ENCODE results near the gene SLC38A7. TPM values are rescaled to one million over a fixed set of nuclear protein-coding genes. Genes with fewer than 3 reads are reported as not detected.

Gene SLC38A7
- total RNA-seq, 1 donor from 2014 or later = 40.2 TPM

GRCh38 chr16:58716468-58716867 is 31.9 kb upstream of the SLC38A7 start:
- no peaks in the 10 kb centered on the region for H3K4me1 ChIP-seq (ENCODE audit: insufficient read depth, low read length)
- H3K27me3 ChIP-seq (ENCODE audit: insufficient read depth, low read length) = no peaks in the 10 kb centered on the region
- Mint-ChIP-seq H3K27ac (ENCODE audit: unreplicated experiment) (no peak overlapping the region), H3K36me3 (ENCODE audit: low read depth, unreplicated experiment) (peaks cover 12% of the 10 kb centered on the region), H3K4me3 (ENCODE audit: unreplicated experiment) (no peak overlapping the region), H3K9me3 (ENCODE audit: unreplicated experiment) (no peaks in the 10 kb centered on the region), H3K4me1 (ENCODE audit: low read depth, unreplicated experiment) (no peaks in the 10 kb centered on the region), H3K27me3 (ENCODE audit: low read depth, unreplicated experiment) (no peaks in the 10 kb centered on the region)
- no peak overlapping the region for H3K9ac ChIP-seq (ENCODE audit: low read length)
- H2AFZ ChIP-seq (ENCODE audit: low read depth, low read length) = no peak overlapping the region
- no peak overlapping the region for H3K4me2 ChIP-seq (ENCODE audit: low read length)
- no peak for TF ChIP-seq CTCF (IDR thresholded peaks at IDR 0.05; ENCODE audit: insufficient read depth, low read depth, low read length)
- no peak for TF ChIP-seq EZH2 (IDR thresholded peaks at IDR 0.05; ENCODE audit: insufficient read depth, low read length)
- DNase-seq (ENCODE audit: low read depth) (no peak), FAIRE-seq (no peak)
- no peaks in the 10 kb centered on the region for H3K9me3 ChIP-seq (ENCODE audit: insufficient read depth, low read depth, low read length)
- H3K27ac ChIP-seq (ENCODE audit: low read depth, low read length) = no peak overlapping the region
- H3K79me2 ChIP-seq (ENCODE audit: insufficient read depth, low read length) = no peaks in the 10 kb centered on the region
- H4K20me1 ChIP-seq (ENCODE audit: insufficient read depth, low read length) = no peaks in the 10 kb centered on the region
- peaks cover 46% of the 10 kb centered on the region for H3K36me3 ChIP-seq (ENCODE audit: insufficient read depth, low read length)
- no peak overlapping the region for H3K4me3 ChIP-seq (ENCODE audit: insufficient read depth, low read depth, low read length)

- FAIRE-seq = no peak
Measured at GRCh38 chr16:58713742-58714141, 29.2 kb upstream of the SLC38A7 start.

More at GRCh38 chr16:58713742-58714141, 29.2 kb upstream of the SLC38A7 start:
- Histone ChIP-seq H3K27me3 (ENCODE audit: insufficient read depth, low read length) (no peaks in the 10 kb centered on the region), H3K27ac (ENCODE audit: low read depth, low read length) (no peak overlapping the region), H3K9me3 (ENCODE audit: insufficient read depth, low read depth, low read length) (no peaks in the 10 kb centered on the region), H2AFZ (ENCODE audit: low read depth, low read length) (no peak overlapping the region), H3K4me3 (ENCODE audit: insufficient read depth, low read depth, low read length) (no peak overlapping the region), H3K36me3 (ENCODE audit: insufficient read depth, low read length) (peaks cover 39% of the 10 kb centered on the region), H3K4me2 (ENCODE audit: low read length) (no peak overlapping the region), H3K79me2 (ENCODE audit: insufficient read depth, low read length) (no peaks in the 10 kb centered on the region), H3K4me1 (ENCODE audit: insufficient read depth, low read length) (no peaks in the 10 kb centered on the region), H3K9ac (ENCODE audit: low read length) (no peak overlapping the region), H4K20me1 (ENCODE audit: insufficient read depth, low read length) (no peaks in the 10 kb centered on the region)
- H3K9me3 Mint-ChIP-seq (ENCODE audit: unreplicated experiment) = no peaks in the 10 kb centered on the region
- no peaks in the 10 kb centered on the region for H3K4me1 Mint-ChIP-seq (ENCODE audit: low read depth, unreplicated experiment)
- no peak for TF ChIP-seq EZH2 (IDR thresholded peaks at IDR 0.05; ENCODE audit: insufficient read depth, low read length)
- no peak for TF ChIP-seq CTCF (IDR thresholded peaks at IDR 0.05; ENCODE audit: insufficient read depth, low read depth, low read length)
- no peaks in the 10 kb centered on the region for H3K27me3 Mint-ChIP-seq (ENCODE audit: low read depth, unreplicated experiment)
- H3K27ac Mint-ChIP-seq (ENCODE audit: unreplicated experiment) = no peak overlapping the region
- H3K36me3 Mint-ChIP-seq (ENCODE audit: low read depth, unreplicated experiment) = peaks cover 14% of the 10 kb centered on the region
- DNase-seq (ENCODE audit: low read depth) = no peak
- H3K4me3 Mint-ChIP-seq (ENCODE audit: unreplicated experiment) = no peak overlapping the region

All from astrocyte (in vitro differentiated cells and primary cell).